ENCODE measurements around the gene OR5C1. TPM values are rescaled to one million over a fixed set of nuclear protein-coding genes. Genes with fewer than 3 reads are reported as not detected.

Gene OR5C1
- polyA plus RNA-seq, 1 experiment = not detected

DNA sequence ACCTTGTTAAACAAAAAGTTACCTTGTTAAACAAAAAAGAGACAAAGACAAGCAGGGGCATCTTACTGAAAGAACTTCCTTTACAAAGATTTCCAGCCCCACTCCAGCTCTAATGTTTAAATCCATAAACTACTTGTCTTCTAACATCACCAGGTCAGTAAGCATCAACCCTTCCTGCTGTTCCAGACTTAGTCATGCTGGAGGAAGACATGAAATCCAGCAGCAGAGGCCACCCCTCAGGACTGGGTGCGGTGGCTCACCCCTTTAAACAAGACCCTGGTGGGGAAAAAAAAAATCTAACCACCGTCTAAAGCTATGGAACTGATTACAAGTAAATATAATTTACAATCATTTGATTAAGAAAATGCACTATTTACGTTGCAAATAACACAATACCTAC lies 30.6 kb downstream of the OR5C1 start:
- Histone ChIP-seq H3K4me3 (ENCODE audit: low read depth, low read length) (no peak overlapping the region), H3K27ac (ENCODE audit: low read depth, low read length) (peak overlapping the region; percentile 53), H3K27me3 (ENCODE audit: control insufficient read depth, insufficient read depth, low read length) (no peaks in the 10 kb centered on the region), H3K9me3 (ENCODE audit: control insufficient read depth, insufficient read depth, low read length) (no peaks in the 10 kb centered on the region)
- CTCF ChIA-PET = interaction anchor here (1.1 to 2.1 kb wide), 4 partner anchors 8 to 531 kb away, joined by 3 to 5 read pairs (median 3); no protein-coding TSS in a partner anchor
- TF ChIP-seq, protein P1, sequence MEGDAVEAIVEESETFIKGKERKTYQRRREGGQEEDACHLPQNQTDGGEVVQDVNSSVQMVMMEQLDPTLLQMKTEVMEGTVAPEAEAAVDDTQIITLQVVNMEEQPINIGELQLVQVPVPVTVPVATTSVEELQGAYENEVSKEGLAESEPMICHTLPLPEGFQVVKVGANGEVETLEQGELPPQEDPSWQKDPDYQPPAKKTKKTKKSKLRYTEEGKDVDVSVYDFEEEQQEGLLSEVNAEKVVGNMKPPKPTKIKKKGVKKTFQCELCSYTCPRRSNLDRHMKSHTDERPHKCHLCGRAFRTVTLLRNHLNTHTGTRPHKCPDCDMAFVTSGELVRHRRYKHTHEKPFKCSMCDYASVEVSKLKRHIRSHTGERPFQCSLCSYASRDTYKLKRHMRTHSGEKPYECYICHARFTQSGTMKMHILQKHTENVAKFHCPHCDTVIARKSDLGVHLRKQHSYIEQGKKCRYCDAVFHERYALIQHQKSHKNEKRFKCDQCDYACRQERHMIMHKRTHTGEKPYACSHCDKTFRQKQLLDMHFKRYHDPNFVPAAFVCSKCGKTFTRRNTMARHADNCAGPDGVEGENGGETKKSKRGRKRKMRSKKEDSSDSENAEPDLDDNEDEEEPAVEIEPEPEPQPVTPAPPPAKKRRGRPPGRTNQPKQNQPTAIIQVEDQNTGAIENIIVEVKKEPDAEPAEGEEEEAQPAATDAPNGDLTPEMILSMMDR (IDR thresholded peaks at IDR 0.05; ENCODE audit: low read depth, low read length) = no peak
- DNase-seq (ENCODE audit: low read depth, low spot score) = no peak
- POLR2A ChIA-PET = interaction anchor here (0.6 to 1.7 kb wide), 2 partner anchors 9 to 42 kb away, joined by 6 to 13 read pairs; partner anchors contain the start of gene PDCL

DNA sequence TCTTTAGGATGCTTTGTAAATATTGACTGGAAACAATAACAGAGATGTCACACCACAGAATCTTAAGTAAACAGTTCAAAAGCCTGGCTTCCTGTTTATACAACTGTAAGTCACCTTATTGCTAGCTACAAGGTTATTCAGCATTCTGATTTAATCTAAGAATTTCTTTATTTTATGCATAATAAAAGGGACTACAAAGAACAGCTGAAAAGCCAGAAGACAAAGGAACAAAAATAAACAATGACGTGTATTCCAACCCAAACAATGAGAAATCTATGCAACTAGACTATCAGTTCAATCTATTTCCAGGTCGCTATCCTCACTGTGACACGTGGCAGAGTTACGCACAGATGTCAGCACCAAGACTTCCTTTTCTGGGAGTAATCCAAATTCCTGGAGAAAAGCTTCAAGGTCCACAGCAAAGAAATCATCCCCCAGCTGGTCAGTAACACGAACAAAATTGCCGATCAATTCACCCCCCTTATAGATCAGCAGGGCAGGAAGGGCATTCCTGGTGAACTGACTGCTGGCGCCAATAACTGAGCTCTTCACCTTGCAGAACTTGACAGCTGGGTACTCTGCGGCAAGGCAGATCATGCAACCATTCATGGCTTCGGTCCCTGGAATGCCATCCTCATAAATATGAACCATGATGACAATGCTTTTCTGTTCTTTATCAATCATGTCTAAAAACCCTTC lies 31.2 kb downstream of the OR5C1 start:
- CTCF ChIA-PET = interaction anchor here (1.5 to 2.1 kb wide), 2 partner anchors 9 to 10 kb away, joined by 3 to 5 read pairs; no protein-coding TSS in a partner anchor
- TF ChIP-seq, protein P1 (IDR thresholded peaks at IDR 0.05; ENCODE audit: low read depth, low read length) = no peak
- Histone ChIP-seq H3K27ac (ENCODE audit: low read depth, low read length) (peak overlapping the region; percentile 75), H3K9me3 (ENCODE audit: control insufficient read depth, insufficient read depth, low read length) (no peaks in the 10 kb centered on the region), H3K27me3 (ENCODE audit: control insufficient read depth, insufficient read depth, low read length) (no peaks in the 10 kb centered on the region), H3K4me3 (ENCODE audit: low read depth, low read length) (no peak overlapping the region)
- no peak for DNase-seq (ENCODE audit: low read depth, low spot score)
- POLR2A ChIA-PET = interaction anchor here (1.7 kb wide), 1 partner anchor 8 kb away, joined by 13 read pairs; the partner anchor contains the start of gene PDCL

DNA sequence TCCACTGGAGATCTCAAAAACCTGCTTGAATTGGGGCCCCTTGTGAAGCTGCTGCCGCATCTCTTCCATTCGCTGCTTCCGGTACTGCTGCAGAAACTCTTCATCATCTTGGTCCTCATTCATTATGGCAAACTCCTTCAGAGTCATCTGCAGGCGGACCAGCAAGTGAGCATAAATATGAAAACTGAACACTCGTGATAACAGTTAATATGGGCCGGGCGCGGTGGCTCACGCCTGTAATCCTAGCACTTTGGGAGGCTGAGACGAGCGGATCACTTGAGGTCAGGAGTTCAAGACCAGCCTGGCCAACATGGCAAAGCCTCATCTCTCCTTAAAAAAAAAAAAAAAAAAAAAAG lies 31.7 kb downstream of the OR5C1 start:
- H3K4me3 ChIP-seq (ENCODE audit: low read depth, low read length) = no peak overlapping the region
- H3K9me3 ChIP-seq (ENCODE audit: control insufficient read depth, insufficient read depth, low read length) = no peaks in the 10 kb centered on the region
- no peak for DNase-seq (ENCODE audit: low read depth, low spot score)
- no peaks in the 10 kb centered on the region for H3K27me3 ChIP-seq (ENCODE audit: control insufficient read depth, insufficient read depth, low read length)
- CTCF ChIA-PET = interaction anchor here (0.6 to 2.1 kb wide), 5 partner anchors 10 to 663 kb away, joined by 3 to 7 read pairs (median 3); no protein-coding TSS in a partner anchor
- POLR2A ChIA-PET = no interaction called here
- H3K27ac ChIP-seq (ENCODE audit: low read depth, low read length) = peak overlapping the region; percentile 75
- TF ChIP-seq, protein P1 (IDR thresholded peaks at IDR 0.05; ENCODE audit: low read depth, low read length) = no peak

DNA sequence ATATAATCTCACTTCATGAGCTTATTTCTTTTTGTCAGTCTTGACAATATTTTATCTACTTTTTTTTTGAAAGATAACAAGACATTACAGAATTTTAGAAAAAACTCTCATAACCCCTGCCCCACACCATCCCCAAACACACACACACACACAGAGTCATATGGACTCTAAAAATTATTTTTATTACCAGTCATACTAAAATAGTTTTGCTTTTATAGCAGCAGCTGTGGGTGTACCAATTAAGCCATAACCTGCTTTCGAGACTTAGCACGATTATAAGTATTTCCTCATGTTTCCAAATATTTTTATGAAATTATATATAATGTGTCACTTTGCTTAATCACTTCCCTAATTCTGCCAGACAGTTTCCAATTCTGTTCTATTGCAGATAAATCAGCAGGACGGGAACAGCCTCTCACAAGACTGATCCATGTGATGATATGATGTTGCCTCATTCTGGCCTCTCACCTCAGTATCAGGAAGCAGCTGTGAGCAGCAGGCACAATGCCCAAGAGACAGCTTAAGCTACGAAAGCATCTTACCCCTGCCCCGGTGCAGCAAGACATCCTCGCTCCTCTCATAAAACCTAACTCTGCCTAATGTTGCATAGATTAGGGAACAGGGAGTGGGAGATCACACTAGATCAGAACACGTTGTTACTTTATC lies 32.7 kb downstream of the OR5C1 start:
- Histone ChIP-seq H3K27me3 (ENCODE audit: control insufficient read depth, insufficient read depth, low read length) (no peaks in the 10 kb centered on the region), H3K4me3 (ENCODE audit: low read depth, low read length) (no peak overlapping the region), H3K27ac (ENCODE audit: low read depth, low read length) (no peak overlapping the region), H3K9me3 (ENCODE audit: control insufficient read depth, insufficient read depth, low read length) (no peaks in the 10 kb centered on the region)
- ChIA-PET CTCF (interaction anchor here (0.6 to 2.1 kb wide), 4 partner anchors 11 to 664 kb away, joined by 3 to 7 read pairs (median 4); no protein-coding TSS in a partner anchor), POLR2A (no interaction called here)
- no peak for DNase-seq (ENCODE audit: low read depth, low spot score)
- TF ChIP-seq, protein P1 (IDR thresholded peaks at IDR 0.05; ENCODE audit: low read depth, low read length) = no peak

DNA sequence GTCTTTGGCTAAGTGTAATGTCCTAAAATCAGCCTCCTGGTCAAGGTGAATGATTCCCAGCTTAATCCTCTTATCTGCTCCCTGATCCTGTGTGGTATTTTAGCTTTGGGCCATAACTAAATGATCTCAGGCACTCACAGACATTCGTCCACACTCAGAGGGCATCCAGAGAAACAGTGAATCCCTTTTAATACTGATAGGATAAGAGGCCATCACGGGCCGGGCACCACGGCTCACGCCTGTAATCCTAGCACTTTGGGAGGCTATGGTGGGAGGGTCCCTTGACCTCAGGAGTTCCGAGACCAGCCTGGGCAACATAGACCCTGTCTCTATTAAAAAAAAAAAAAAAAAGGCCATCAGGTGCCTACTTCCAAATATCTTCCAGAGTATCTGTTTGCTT lies 33.3 kb downstream of the OR5C1 start:
- H3K27me3 ChIP-seq (ENCODE audit: control insufficient read depth, insufficient read depth, low read length) = no peaks in the 10 kb centered on the region
- H3K4me3 ChIP-seq (ENCODE audit: low read depth, low read length) = no peak overlapping the region
- ChIA-PET CTCF (no interaction called here), POLR2A (no interaction called here)
- no peak overlapping the region for H3K27ac ChIP-seq (ENCODE audit: low read depth, low read length)
- TF ChIP-seq, protein P1 (IDR thresholded peaks at IDR 0.05; ENCODE audit: low read depth, low read length) = no peak
- H3K9me3 ChIP-seq (ENCODE audit: control insufficient read depth, insufficient read depth, low read length) = no peaks in the 10 kb centered on the region
- DNase-seq (ENCODE audit: low read depth, low spot score) = no peak
